ENCODE results near the gene MINDY4B. TPM values are rescaled to one million over a fixed set of nuclear protein-coding genes. Genes with fewer than 3 reads are reported as not detected.
A peak's percentile ranks its signal among the peaks of the same experiment; 100 is the strongest.

Gene MINDY4B
- total RNA-seq = not detected

DNA sequence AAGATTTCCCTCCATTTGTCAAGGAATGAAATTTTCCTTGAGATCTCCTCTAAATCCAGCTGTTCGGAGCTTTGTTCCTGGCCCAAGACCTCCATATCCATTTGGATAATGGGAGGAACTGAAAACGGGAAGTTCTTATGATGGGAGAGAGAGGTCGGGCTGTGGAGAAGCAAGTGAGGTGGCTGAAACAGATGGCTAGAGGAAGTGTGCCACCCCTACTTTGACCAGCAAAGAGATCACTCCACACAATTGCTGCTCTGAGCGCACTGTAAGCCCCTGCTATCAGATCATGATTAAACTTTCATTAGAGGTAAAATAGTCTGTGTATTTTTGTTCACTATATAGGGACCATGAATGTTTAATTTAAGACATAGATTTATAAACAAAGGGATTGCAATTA lies at the start of gene MINDY4B:
TSS of gene MINDY4B (minus strand) at position 101 of the 400 bp plus-strand sequence. CDS start at position 101, 0 bp downstream.
- Mint-ChIP-seq H3K4me1 (no peaks in the 10 kb centered on the region), H3K9me3 (no peaks in the 10 kb centered on the region)
- no peak for DNase-seq

DNA sequence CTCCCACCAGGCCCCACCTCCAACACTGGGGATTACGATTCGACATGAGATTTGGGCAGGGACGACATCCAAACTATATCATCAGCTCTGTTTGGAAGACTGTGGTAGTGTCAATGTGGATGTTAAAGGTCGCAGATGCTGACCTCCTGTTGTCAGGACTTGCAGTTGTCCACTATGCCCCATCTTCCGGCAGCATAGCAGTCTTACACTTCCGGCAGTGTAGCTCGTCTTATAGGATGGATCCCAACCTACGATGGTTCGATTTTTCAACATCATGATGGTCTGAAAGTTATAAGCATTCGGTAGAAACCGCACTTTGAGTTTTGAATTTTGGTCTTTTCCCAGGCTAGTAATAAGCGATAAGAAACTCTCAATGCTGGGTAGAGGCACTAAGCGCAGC lies 46.7 kb upstream of the MINDY4B start:
- no peak overlapping the region for H3K4me3 Mint-ChIP-seq
- H3K27me3 Mint-ChIP-seq = peaks cover 20% of the 10 kb centered on the region
- no peak overlapping the region for H3K27ac Mint-ChIP-seq
- H3K4me1 Mint-ChIP-seq = no peaks in the 10 kb centered on the region
- no peaks in the 10 kb centered on the region for H3K9me3 Mint-ChIP-seq
- H3K36me3 Mint-ChIP-seq = no peaks in the 10 kb centered on the region
- DNase-seq = no peak

More for the DNA sequence above, at the start of gene MINDY4B:
- no peaks in the 10 kb centered on the region for H3K36me3 Mint-ChIP-seq
- H3K4me3 Mint-ChIP-seq = no peak within 1 kb of the TSS
- H3K27me3 Mint-ChIP-seq = peaks cover 21% of the 10 kb centered on the region
- H3K27ac Mint-ChIP-seq = no peak within 1 kb of the TSS

DNA sequence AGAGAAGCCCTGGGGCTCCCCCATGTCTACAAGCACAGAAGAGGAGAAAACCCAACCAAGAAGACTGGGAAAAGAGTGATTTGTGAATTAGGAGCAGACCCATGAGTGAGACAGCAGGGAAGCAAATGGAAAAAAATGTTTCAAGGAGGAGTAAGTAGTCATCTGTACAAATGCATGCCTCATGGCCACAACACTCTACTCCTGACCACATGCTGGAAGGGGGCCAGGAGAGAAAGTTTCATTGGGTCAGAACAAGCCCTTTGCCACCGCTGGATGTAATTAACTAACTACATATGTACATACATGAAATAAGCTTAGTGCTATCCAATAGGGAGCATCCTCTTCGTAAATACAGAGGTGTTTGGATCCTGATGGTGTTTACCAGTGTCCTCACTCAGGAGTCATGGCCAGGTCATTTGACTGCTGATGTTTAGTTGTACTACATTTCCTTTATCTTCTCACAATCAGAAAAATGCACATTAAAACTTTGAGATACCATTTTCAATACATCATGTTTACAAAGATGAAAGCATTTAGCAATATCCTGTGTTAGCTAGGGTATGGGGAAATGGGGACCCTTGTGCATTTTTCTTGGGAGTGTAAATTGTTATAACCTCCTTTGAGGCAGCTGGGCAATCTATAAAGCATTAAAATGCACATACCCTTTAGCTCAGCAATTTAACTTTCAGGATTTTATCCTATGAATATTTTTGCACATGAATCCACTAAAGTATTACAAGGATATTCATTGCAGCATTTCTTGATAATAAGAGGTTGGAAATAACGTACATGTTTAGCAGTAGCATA lies 40.2 kb upstream of the MINDY4B start:
- Mint-ChIP-seq H3K27me3 (peaks cover 27% of the 10 kb centered on the region), H3K36me3 (no peaks in the 10 kb centered on the region), H3K27ac (no peak overlapping the region), H3K9me3 (no peaks in the 10 kb centered on the region), H3K4me1 (no peaks in the 10 kb centered on the region), H3K4me3 (no peak overlapping the region)
- no peak for DNase-seq

DNA sequence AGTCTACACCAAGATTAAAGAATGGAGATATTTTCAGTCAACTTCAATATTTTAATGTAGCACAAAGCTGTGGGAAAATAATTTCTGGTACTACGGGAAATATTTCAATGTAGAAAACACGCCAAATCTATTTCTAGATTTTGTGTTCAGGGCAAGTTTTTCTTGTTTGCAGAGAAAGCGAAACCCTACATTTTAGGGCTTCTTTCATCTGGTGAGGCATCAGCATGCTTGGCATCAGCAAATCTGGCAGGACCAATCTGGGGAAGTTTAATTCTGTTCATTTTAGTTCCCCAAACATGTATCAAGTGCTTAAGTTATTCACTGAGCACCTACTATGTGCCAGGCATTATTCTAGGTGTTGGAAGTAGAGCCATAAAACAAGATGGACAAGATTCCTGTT lies 37.0 kb upstream of the MINDY4B start:
- Mint-ChIP-seq H3K4me1 (no peaks in the 10 kb centered on the region), H3K36me3 (no peaks in the 10 kb centered on the region), H3K4me3 (no peak overlapping the region), H3K9me3 (no peaks in the 10 kb centered on the region), H3K27ac (no peak overlapping the region), H3K27me3 (peaks cover 29% of the 10 kb centered on the region)
- no peak for DNase-seq

DNA sequence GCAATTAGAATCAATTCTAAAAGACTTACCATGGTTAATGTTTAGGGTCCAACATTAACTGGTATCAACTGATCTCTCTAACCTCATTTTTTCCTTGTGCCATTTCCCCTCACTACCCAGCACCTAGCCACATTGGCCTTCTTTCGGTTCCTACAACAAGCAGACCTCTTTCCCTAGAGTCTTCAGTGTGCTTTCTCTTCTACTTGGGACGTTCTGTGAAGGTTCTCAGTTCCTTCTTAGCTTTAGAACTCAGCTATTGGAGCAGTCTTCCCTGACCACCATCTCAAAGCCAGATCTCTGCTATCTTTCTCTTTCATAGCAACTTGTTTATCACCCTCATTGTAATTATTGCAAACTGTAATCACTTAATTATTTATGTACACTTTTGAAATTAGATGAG lies 31.5 kb upstream of the MINDY4B start:
- no peak overlapping the region for H3K4me3 Mint-ChIP-seq
- H3K27ac Mint-ChIP-seq = no peak overlapping the region
- H3K27me3 Mint-ChIP-seq = peaks cover 18% of the 10 kb centered on the region
- DNase-seq = no peak
- H3K36me3 Mint-ChIP-seq = no peaks in the 10 kb centered on the region
- H3K4me1 Mint-ChIP-seq = no peaks in the 10 kb centered on the region
- no peaks in the 10 kb centered on the region for H3K9me3 Mint-ChIP-seq

DNA sequence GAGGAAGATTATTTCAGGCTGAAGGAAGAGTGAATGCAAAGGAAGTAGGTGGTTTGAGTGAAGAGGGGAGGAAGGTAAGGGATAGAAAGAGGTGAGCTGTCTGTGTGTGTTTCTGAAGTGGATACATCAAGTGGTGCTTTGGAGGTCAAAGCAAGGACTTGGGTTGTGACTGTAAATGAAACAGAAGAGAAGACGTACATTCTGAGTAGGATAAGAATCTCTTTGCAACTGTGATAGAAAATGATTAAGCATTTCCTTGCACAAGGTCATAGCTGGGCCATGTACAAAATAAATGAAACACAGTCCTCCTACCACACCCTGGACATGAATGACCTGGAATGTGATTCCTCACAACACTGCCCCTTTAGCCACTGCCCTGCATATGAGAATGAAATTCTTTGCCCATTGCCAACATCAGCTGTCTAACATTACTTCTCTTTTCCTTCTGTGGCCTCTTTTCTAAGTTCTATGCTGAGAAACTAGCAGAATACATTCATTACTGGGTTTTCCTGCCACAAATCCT lies 28.3 kb upstream of the MINDY4B start:
- DNase-seq = no peak
- Mint-ChIP-seq H3K4me3 (no peak overlapping the region), H3K27ac (no peak overlapping the region), H3K9me3 (no peaks in the 10 kb centered on the region), H3K4me1 (no peaks in the 10 kb centered on the region), H3K27me3 (peaks cover 28% of the 10 kb centered on the region), H3K36me3 (no peaks in the 10 kb centered on the region)

DNA sequence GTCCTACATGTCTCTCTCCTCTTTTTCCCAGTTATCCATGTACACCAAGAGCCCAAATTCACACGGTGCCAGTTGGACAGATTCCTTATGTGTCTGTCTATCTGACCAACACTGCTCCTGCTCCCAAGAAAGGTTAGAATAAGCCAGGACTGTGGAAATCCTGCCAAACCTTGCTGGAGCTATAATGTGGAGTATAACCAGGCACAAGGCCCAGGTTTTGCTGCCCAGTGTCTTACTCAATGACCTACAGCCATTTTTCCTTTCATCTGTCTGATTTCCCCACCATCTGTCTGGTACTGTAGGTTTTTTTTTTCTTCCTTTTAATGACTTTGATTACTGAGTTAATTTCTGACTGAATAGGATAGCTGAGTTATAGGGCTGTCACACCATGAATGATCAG lies 26.5 kb upstream of the MINDY4B start:
- DNase-seq = no peak
- no peaks in the 10 kb centered on the region for H3K4me1 Mint-ChIP-seq
- no peak overlapping the region for H3K4me3 Mint-ChIP-seq
- no peaks in the 10 kb centered on the region for H3K36me3 Mint-ChIP-seq
- peaks cover 19% of the 10 kb centered on the region for H3K27me3 Mint-ChIP-seq
- no peaks in the 10 kb centered on the region for H3K9me3 Mint-ChIP-seq
- H3K27ac Mint-ChIP-seq = no peak overlapping the region

DNA sequence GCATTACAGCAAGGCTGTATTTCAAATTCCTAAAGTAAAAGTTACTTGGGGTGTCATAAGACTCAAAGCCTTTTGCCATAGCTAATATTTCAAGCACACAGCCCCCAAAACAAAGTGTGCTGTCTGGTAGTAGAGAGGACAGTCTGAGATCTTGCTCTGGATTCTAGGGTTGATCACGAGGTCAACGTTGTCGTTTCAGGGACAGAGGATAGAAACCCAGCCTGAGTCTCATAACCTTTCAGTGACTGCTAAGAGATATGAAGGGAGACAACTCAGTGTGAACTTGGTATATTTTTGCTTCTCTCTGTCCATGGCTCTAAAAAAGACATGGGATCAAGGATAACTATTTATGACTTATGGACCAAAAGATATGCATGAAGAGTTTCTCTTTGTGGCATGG lies 25.6 kb upstream of the MINDY4B start:
- peaks cover 22% of the 10 kb centered on the region for H3K27me3 Mint-ChIP-seq
- H3K9me3 Mint-ChIP-seq = no peaks in the 10 kb centered on the region
- H3K4me3 Mint-ChIP-seq = no peak overlapping the region
- H3K27ac Mint-ChIP-seq = no peak overlapping the region
- H3K4me1 Mint-ChIP-seq = peaks cover 3% of the 10 kb centered on the region
- no peak for DNase-seq
- H3K36me3 Mint-ChIP-seq = no peaks in the 10 kb centered on the region

DNA sequence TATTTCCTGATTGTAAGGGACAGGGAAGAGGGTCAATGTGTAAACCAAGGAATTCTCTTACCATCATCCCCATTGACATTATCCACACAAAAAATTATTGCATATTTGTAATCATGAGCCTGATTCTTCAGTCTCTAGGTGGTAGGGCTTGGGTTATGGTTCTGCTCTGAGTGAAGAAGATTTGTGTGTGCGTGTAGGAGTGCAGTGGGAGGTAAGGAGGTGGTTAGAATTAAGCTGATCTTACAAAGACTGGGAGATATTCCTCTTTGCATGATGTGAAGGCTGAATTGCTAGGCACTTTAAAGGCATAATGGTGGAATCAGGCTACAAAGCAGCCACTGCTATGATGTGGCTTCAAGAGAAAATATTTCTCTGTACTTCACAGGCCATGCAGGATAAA lies 23.0 kb upstream of the MINDY4B start:
- peaks cover 22% of the 10 kb centered on the region for H3K27me3 Mint-ChIP-seq
- no peak for DNase-seq
- H3K27ac Mint-ChIP-seq = no peak overlapping the region
- H3K36me3 Mint-ChIP-seq = no peaks in the 10 kb centered on the region
- H3K4me1 Mint-ChIP-seq = peaks cover 5% of the 10 kb centered on the region
- H3K9me3 Mint-ChIP-seq = no peaks in the 10 kb centered on the region
- H3K4me3 Mint-ChIP-seq = no peak overlapping the region

DNA sequence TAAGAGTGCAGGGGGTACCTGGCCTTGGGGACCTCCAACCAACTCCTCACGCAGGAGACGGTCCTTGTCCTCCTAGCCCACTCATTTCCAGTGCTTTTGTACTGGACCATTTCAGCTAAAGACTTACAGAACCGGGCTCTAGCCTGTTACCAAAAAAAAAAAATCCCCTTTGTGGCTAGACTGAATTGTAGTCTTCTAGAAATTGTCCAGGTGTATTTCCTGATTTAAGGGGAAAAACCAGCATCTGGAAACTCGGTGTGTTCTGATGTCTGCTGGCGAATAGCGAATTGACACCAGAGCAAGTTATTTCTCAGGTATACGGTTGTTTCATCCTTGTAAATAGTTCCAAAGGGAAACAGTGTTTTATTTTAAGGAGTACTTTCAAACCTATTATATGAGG lies 21.1 kb upstream of the MINDY4B start:
- DNase-seq = no peak
- H3K27ac Mint-ChIP-seq = no peak overlapping the region
- H3K36me3 Mint-ChIP-seq = no peaks in the 10 kb centered on the region
- no peak overlapping the region for H3K4me3 Mint-ChIP-seq
- H3K27me3 Mint-ChIP-seq = peaks cover 15% of the 10 kb centered on the region
- no peaks in the 10 kb centered on the region for H3K9me3 Mint-ChIP-seq
- peaks cover 5% of the 10 kb centered on the region for H3K4me1 Mint-ChIP-seq

DNA sequence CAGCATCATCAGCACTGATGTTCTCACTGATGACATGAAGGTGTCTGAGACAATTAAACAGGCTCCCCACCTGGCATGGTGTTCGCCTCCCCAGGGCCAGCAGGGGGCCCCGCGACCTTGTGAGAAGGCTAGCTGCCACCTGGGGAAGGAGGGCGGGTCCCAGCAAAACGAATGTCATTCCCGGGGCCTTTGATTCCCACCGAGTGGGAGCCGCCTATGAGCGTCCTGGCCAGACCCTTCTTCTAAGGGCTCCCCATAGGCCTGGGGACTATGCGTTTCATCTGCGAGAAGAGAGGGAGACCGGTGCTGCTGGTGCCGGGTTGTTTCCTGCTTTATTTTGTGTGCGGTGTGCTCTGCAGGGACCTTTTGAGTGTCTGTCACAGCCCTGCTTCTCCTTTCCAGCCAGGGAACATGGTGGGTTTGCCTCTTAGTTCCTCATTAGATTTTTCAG lies 20.5 kb upstream of the MINDY4B start:
- H3K4me1 Mint-ChIP-seq = peaks cover 5% of the 10 kb centered on the region
- H3K9me3 Mint-ChIP-seq = no peaks in the 10 kb centered on the region
- peak; percentile 69 for DNase-seq
- peaks cover 10% of the 10 kb centered on the region for H3K27me3 Mint-ChIP-seq
- peak overlapping the region; percentile 54 for H3K4me3 Mint-ChIP-seq
- no peaks in the 10 kb centered on the region for H3K36me3 Mint-ChIP-seq
- H3K27ac Mint-ChIP-seq = no peak overlapping the region

DNA sequence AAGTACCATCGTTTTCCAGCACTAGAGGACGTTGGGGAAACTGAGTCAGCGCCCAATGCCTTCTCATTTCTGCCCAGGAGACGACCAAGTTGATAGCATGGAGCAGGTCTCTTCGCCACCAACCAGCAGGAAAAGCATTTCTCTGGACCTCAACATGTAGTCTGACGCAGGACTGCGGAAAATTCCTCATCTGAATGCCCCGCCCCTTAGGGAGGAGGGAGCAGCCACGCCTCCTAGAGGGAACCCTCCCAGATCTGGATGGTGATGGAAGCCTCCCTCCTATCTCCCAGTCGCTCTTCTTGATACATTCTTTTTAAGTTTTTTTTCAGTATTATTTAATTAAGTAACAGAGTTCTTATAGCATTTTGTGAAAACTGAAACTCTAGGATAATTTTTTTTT lies 17.4 kb upstream of the MINDY4B start:
- Mint-ChIP-seq H3K36me3 (no peaks in the 10 kb centered on the region), H3K4me3 (no peak overlapping the region), H3K4me1 (peaks cover 5% of the 10 kb centered on the region), H3K9me3 (no peaks in the 10 kb centered on the region), H3K27me3 (peaks cover 3% of the 10 kb centered on the region), H3K27ac (no peak overlapping the region)
- DNase-seq = no peak

DNA sequence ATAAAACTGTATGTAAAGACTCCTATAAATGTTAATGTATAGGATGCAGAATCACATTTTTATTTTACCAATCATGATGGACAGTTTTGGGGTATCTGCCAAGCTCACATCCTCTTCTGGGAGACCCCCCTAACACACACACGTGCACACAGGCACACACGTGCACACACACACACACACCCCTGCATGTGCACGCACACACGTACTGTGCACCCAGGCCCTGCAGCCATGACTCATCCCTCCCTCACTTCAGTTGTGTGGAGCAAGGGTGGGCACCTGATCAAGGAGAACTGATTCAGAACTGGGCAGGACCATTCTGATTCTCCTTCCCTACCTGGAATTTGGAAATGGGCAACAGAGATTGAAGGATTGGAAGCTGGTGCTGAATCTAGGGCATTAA lies 16.0 kb upstream of the MINDY4B start:
- no peak overlapping the region for H3K4me3 Mint-ChIP-seq
- DNase-seq = no peak
- H3K36me3 Mint-ChIP-seq = no peaks in the 10 kb centered on the region
- H3K4me1 Mint-ChIP-seq = peaks cover 5% of the 10 kb centered on the region
- H3K9me3 Mint-ChIP-seq = no peaks in the 10 kb centered on the region
- no peak overlapping the region for H3K27ac Mint-ChIP-seq
- no peaks in the 10 kb centered on the region for H3K27me3 Mint-ChIP-seq

DNA sequence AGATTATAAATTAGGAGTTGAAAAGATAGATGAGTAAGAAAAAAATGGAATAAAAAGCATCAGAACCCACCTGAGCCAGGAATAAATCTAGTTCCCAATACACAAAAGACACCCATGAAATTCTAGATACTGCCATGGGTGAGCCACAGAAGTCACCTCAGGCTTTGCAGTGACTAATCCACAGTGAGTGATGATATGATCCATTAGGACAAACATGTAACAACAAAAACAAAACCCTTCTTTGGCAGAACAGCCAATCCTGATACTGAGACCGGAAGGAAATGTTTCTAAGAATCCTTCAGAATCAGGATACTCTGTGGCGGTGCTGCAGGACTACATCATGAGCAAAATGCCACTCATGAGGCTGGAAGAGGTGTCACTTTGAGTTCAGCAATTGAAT lies 15.0 kb upstream of the MINDY4B start:
- Mint-ChIP-seq H3K36me3 (no peaks in the 10 kb centered on the region), H3K27ac (no peak overlapping the region), H3K27me3 (no peaks in the 10 kb centered on the region), H3K4me1 (no peaks in the 10 kb centered on the region), H3K9me3 (no peaks in the 10 kb centered on the region), H3K4me3 (no peak overlapping the region)
- DNase-seq = no peak

DNA sequence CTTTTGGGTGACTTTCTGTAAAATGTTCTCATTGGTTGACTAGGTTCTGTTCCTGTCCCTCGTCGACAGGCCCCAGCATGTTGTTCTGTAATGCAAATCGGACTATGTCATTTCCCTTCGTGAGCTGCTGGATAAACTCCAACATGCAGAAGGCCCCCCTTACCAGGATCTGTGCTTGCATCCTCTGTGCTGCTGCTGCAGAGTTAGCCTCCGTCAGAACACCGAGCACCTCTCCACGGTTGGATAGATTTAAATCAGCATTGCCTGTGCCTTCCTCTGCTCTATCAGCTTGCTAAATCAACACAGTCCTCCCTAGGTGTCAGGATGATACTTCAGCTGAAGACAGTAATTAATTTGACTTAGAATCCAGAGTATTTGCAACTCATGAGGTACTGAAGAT lies 12.7 kb upstream of the MINDY4B start:
- Mint-ChIP-seq H3K36me3 (no peaks in the 10 kb centered on the region), H3K27me3 (no peaks in the 10 kb centered on the region), H3K4me3 (no peak overlapping the region)

More for the DNA sequence above, 12.7 kb upstream of the MINDY4B start:
- Mint-ChIP-seq H3K9me3 (no peaks in the 10 kb centered on the region), H3K27ac (no peak overlapping the region), H3K4me1 (no peaks in the 10 kb centered on the region)
- no peak for DNase-seq
